GM21576 (cell line): ENCODE measurements around the gene LARP4.
A peak's percentile ranks its signal among the peaks of the same experiment; 100 is the strongest.
"Not testable (repeated sequence)": the region's sequence is repeated elsewhere in the genome, so short reads cannot be mapped to it uniquely, and the experiment has no call there.

Experiments used
- ATAC-seq: cut with Tn5 transposase; IDR thresholded peaks from one replicate; pipeline ENCODE4 v1.9.1; 2021; ENCODE audit warnings: mild to moderate bottlenecking, moderate library complexity; ENCODE audit not compliant: unreplicated experiment

LARP4 gene

DNA sequence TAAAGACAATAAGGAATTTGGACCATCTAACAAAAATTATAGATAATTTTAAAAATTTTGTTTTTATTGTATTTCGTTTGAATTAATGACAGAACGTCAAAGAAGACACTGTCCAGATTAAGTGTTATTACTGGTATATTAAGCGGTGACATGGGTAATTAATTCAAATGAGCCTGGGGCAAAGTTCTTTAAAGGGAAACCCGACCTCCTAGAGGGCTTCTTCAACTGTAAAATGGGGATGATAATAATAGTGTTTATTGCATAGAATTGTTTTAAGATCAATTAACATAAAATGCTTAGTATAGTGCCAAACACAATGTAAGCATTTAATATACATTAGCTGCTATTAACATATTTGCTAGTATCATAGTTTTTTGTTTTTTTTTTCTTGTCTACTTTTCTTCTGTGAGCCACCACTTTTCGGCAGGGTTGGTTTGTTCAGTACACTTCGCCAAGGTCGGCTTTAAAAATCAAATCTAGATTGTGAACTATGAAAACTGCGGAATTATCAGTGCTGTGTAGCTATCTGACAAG is 514 bp upstream of the LARP4 start:
- peak; percentile 4 for ATAC-seq

DNA sequence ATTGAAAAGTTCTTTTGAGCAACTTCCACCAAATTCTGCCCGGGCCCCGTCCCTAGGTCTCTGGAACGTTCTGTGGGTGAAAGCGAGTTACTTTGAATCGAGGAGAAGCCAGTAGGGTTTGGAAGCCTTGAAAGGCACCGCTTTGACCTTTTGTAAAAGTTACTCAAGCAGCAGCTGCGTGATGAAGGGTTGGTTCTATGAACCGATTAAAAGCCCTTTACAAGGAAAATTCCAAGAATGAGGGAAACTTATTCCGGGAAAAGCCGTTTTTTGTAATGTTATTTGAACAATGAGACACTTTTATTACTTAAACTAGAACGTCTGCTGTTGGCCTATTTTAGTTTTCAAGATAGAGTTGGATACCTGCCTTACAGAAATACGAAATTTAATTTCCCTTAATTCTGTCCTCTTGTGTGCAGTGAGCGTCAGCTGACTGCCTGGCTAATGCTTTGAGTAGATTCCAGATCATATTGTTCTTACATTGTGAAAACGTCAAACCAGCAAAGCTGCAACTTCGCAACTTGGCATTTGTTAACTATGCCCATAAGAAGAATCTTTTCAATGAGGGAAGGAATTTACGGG is 906 bp downstream of the LARP4 start:
- no peak for ATAC-seq

DNA sequence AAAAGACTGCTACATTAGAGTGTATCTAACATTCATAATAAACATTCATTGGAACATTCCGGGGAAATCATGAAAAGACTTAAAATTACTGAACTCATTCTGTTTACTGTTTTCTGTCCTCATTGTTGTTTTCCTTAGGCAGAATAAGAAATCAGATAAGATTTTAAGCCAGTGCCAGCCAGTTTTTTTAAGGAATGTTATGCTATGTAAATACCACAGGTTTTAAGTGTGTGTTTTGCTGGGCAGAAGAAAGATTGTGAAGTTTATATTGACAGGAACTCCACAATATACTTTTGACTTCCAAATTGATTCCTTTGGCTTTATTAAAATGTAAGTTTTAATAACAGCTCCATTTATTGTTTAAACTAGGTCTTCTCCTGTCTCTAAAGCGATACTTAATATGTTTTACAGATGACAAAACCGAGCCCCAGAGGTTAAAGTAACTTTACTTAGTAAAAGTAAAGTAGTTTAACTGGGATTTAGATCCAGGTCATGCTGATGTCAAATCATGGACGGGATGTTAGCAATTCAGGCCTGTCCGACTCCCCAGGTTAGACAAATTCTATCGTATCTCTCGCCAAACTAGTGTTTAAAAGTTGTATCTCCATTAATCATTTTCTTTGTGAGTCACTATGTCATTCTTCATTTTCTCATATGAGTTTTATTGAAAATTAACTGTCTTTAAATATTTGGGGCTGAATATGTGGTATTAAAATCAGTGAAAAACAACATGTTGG is 1.7 kb downstream of the LARP4 start:
- ATAC-seq, result no peak

DNA sequence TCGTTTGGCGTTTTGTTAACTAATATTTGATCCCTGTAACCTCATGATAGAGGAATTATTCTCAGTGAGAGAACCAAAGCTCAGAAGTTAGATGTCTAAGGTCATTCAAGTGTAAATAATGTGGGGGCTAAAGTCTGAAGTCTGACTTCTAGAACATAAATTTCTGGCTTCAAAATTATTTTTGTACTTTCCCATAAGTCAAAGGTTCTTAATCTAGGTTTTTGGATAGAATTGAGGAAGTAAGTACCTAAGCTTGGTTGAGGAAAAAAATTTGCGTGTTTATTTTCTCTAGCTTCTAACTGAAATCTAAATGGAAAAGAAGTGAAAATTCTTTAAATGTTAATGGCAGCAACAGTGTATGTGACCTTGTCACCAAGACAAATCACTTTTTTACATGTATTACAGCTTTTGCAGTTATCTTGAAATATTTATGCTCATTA is 2.3 kb downstream of the LARP4 start:
- ATAC-seq, result no peak

DNA sequence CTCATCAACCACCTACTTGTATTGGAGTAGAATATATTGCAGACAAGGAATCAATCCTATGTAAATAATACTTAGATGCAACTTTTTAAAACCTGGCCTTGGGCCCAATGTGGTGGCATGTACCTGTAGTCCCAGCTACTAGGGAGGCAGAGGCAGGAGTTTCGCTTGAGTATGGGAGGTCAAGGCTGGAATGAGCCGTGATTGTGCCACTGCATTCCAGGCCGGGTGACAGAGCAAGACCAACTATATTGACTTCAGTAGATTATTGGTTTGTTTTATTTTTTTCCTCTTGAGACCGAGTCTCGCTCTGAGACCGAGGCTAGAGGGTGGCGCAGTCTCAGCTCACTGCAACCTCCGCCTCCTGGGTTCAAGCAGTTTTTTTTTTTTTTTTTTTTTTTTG is 3.6 kb downstream of the LARP4 start:
- ATAC-seq, result no peak

DNA sequence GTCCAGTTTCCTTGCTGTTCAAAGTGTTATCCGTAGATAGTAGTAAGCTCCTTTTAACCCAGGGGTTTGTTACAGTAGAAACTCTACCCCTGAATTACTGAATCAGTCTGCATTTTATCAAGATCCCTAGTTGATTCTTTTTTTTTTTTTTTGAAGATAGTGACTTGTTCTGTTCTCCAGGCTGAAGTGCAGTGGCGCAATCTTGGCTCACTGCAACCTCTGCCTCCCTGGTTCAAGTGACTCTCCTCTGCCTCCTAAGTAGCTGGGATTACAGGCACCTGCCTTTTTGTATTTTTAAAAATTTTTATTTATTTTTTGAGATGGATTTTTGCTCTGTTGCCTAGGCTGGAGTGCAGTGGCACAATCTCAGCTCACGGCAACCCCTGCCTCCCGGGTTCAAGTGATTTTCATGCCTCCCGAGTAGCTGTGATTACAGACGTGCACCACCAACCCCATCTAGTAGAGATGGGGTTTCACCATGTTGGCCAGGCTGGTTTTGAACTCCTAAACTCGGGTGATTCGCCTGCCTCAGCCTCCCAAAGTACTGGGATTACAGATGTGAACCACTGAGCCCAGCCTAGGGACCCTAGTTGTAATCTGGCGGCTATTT is 10.5 kb downstream of the LARP4 start:
- no peak for ATAC-seq

DNA sequence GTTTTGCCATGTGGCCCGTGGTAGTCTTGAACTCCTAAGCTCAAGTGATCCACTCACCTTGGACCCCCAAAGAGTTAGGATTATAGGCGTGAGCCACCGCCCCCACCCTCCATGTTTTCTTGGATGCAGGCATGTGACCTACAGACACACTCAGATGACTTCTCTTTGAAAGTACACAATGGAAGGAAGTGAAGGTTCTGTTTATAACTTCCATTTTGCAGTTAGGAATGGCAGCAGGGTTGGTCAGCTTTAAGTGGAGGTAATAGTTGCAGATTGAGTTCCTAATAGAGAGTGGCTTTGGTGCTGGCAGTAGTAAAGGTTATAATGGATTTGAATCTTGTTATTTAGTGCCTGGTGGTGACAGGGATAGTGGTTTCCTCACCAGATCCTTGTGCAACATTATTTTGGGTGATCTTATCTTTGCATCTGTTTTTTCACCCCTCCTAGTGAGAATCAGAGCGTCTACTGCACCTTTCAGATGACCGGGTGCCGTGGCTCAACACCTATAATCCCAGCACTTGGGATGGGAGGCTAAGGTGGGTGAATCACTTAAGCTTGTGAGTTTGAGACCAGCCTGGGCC is 15.3 kb downstream of the LARP4 start:
- no peak for ATAC-seq

DNA sequence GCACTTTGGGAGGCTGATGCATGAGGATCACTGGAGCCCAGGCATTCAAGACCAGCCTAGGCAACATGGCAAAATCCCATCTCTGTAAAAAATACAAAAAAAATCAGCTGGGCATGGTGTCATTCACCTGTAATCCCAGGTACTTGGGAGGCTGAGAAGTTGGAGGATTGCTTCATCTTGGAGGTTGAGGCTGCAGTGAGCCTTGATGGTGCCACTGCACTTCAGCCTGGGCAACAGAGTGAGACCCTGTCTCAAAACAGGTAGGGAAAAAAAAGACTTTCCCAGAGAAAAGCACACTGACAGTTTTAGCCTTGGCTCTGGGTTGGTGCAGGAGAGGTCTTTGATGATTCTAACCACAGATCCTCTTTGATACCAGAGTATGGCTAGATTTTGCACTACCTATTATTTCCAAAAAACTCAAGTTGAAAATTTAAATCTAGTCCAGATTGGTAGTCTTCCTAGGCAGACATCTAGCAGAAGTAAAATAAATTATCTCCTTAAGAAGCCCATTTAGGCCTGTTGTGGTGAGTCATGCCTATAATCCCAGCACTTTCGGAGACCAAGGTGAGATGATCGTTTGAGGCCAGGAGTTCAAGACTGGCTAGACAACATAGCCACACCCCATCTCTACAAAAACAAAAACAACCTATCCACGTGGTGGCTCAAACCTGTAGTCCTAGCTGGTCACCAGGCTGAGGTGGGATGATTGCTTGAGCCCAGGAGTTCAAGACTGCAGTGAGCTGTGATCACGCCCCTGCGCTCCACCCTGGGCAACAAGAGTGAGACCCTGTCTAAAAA is 18.6 kb downstream of the LARP4 start:
- ATAC-seq, result no peak

DNA sequence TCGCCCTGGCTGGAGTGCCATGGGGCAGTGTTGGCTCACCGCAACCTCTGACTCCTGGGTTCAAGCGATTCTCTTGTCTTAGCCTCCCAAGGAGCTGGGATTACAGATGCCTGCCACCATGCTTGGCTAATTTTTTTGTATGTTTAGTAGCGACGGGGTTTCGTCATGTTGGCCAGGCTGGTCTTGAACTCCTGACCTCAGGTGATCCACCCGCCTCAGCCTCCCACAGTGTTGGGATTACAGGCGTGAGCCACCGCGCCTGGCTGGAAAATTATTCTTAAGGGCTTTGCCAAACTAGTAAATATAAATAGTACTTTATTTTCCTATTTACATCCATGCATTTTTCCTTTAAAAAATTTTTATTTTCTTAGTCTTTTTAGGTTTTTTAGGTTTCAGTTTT is 22.2 kb downstream of the LARP4 start:
- ATAC-seq, result not testable (repeated sequence)

DNA sequence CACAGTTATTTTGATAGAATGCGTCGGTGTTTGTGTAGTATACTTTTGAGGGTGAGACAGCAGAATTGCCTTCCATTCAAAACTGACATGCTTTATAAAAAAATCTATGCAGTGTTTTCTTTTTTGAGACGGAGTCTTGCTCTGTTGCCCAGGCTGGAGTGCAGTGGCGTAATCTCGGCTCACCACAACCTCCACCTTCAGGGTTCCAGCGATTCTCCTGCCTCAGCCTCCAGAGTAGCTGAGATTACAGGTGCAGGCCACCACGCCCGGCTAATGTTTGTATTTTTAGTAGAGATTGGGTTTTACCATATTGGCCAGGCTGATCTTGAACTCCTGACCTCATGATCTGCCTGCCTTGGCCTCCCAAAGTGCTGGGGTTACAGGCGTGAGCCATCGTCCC is 22.7 kb downstream of the LARP4 start:
- ATAC-seq, result not testable (repeated sequence)

DNA sequence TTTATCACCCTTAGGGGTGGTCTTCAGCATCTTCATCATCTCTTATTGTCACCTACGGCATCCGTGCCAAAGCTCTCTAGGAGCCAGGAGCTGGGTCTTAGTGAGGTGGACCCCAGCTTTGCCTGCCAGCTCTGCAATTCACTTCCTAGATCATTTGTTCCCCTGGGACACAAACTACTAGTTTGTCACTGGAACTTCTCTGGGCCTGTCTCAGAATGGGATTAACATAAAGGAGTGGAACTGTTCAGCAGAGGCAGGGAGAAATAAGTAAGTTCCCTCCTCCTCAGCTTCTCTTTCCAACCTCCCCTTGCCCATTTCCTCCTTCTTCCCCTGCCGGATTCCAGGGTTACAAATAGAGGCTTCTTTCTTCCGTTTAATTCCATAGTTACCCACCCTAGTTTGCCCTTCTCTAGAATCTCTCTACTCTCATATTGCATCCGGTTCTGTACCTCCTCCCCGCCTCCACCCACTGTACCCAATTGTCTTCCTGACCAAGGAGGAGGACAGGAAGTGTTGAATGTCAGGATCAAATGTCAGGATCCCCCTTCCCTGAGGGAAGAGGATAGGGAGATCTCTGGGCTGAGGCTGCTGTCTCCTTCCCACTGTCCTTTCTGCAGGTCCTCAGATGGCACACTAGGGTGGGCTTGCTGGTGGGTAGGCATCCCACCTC is 25.0 kb downstream of the LARP4 start:
- no peak for ATAC-seq

DNA sequence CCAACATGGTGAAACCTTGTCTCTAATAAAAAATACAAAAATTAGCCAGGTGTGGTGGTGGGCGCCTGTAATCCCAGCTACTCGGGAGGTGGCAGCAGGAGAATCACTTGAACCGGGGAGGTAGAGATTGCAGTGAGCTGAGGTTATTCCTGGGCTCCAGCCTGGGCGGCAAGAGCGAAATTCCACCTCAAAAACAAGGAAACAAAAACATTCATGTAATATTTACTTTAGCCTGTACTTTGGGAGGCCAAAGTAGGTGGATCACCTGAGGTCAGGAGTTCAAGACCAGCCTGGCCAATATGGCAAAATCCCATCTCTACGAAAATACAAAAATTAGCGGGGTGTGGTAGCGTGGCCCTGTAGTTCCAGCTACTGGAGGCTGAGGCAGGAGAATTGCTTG is 31.0 kb downstream of the LARP4 start:
- ATAC-seq, result not testable (repeated sequence)

DNA sequence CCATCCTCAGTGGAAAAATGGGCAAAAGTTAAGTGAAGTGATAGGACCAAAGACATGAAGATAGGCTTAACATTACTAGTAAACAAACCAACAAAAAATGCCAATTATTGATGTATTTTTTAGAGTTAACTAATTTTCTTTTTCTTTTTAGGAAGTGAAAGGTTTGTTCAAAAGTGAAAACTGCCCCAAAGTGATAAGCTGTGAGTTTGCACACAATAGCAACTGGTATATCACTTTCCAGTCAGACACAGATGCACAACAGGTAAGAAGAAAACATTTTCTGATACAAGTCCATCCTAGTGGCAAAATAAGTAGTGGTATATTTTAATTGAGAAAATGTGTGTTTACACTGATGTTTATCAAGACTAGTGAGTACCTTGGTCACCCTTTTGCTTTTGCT is 39.6 kb downstream of the LARP4 start:
- no peak for ATAC-seq

DNA sequence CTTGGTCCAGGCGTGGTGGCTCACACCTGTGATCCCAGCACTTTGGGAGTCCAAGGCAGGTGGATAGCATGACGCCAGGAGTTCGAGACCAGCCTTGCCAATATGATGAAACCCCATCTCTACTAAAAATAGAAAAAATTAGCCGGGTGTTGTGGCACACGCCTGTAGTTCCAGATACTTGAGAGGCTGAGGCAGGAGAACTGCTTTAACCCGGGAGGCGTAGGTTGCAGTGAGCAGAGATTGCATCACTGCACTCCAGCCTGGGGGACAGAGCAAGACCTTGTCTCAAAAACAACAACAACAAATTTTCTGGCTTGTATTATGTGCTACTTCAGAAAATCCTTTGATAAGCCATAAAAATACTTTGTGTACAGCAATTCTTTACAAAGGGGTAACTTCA is 41.1 kb downstream of the LARP4 start:
- ATAC-seq, result no peak

DNA sequence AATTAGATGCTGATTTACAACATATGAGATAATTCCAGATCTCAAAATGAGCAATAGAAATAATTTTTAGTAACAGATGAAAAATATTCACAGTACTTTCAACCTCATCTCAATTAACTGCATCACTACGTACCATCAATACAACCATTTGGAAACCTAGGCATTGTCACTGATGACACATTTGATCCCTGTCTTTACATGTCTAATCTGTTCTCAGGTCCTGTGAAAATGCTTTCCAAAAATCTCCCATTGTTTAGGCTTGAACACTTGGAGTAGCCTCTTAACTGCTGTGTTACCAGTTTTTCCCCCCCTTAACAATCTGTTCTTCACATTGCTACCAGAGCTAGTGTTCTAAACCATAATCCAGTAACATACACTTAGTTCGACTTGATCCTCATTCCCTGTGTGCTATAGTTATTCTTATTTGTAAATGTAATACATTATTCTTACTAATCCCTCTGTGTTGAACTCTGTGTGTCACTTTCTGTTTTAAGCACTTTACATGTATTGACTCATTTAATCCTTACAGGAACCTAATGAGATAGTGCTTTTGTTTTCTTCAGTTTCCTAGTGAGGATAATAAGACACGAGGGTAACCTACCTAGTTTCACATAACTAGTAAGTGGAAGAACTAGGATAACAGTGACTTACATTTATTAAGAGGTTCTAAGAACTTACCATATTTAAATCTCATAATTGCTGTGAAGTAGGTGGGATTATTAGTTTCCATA is 41.7 kb downstream of the LARP4 start:
- no peak for ATAC-seq

DNA sequence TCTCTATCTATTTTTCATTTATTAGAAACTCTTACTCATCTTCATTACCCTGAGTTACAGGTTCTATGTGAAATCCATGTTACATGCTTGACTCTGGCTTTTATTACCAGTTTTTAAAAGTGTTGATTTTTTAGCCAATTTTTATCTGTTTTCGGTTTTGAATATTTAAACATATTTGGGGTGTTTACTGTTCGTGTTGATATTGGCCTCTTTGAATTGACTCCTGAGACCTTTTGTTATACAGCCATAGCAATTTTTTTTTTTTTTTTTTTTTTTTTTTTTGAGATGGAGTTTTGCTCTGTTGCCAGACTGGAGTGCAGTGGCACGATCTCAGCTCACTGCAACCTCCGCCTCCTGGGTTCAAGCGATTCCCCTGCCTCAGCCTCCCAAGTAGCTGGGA is 49.0 kb downstream of the LARP4 start:
- ATAC-seq, result not testable (repeated sequence)

DNA sequence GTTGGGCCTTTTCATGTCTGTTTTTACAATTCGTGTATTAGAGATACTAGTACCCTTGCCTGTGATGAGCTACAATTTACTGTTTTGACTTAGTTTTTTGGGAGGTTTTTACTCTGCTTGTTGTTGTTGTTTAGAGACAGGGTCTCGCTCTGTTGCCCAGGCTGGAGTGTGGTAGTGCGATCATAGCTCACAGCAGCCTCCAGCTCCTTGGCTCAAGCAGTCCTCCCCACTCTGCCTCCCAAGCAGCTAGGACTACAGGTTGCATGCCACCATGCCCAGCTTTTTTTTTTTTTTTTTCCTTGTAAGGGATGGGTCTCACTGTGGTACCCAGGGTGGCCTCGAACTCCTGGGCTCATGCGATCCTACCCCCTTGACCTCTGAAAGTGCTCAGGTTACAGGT is 52.1 kb downstream of the LARP4 start:
- ATAC-seq, result no peak

DNA sequence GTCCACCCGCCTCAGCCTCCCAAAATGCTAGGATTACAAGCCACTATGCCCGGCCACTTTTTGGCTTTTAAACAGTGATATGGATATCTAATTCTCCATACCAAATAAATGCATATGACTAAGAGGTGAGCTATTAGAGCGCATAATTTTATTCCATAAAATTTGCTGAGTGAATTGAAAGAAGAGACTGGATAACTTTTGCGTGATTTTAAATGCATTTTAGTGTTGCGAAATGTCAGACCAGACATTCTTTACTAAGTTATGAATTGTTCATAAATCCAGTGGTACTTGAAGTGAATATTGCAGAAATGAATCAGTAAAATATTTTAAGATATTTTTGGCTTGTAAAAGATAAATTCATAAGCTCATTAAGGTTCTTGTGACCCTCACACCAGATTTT is 53.2 kb downstream of the LARP4 start:
- no peak for ATAC-seq

DNA sequence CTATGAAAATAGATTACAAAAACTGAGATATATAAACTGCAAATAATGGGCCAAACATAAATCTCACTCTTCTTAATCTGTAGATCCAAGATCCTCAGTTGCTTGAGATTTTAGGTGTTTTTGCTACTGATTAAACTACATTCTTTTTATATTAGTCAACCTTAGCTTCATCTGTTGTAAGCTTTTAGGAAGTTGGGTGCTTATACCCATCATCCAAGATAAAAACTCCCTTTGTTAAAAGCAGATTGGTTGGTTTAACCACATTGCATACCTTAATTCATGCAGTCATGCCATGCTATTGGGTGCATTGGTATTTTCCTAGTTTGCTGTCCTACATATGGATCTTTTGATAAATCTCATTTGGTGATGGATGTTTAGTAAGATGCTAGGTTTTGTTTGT is 57.9 kb downstream of the LARP4 start:
- no peak for ATAC-seq

DNA sequence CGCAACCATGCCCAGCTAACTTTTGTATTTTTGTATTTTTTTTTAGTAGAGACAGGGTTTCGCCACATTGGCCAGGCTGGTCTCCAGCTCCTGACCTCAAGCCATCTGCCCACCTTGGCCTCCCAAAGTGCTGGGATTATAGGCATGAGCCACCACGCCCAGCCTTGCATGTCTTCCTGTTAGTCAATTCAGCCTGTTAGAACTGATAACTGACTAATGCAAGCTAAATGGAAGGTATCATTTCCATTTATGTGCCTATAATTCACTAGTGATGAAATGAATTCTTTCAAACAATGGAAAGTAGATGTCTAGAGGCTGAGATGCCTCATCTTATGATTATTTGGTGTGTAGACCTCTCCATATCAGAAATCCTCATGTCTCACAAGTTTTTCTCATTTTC is 66.8 kb downstream of the LARP4 start:
- ATAC-seq, result no peak
